GM12875 (cell line): ENCODE data around the gene EPGN.

Source experiments
- H3K4me3 ChIP-seq: one replicate; pipeline ENCODE4 v1.5.1; 2011; ENCODE audit warnings: low read depth, low read length, control low read depth
- TF ChIP-seq, protein P1 (sequence below): IDR thresholded peaks from 2 replicates; pipeline ENCODE4 v1.5.1; 2011; ENCODE audit warnings: low read depth, mild to moderate bottlenecking, control low read depth, inconsistent platforms, low read length, moderate library complexity, borderline replicate concordance; ENCODE audit not compliant: insufficient read depth

The EPGN gene

GRCh38 chr4:74353858-74354257, 45.6 kb downstream of the EPGN start:
- TF ChIP-seq, protein P1, sequence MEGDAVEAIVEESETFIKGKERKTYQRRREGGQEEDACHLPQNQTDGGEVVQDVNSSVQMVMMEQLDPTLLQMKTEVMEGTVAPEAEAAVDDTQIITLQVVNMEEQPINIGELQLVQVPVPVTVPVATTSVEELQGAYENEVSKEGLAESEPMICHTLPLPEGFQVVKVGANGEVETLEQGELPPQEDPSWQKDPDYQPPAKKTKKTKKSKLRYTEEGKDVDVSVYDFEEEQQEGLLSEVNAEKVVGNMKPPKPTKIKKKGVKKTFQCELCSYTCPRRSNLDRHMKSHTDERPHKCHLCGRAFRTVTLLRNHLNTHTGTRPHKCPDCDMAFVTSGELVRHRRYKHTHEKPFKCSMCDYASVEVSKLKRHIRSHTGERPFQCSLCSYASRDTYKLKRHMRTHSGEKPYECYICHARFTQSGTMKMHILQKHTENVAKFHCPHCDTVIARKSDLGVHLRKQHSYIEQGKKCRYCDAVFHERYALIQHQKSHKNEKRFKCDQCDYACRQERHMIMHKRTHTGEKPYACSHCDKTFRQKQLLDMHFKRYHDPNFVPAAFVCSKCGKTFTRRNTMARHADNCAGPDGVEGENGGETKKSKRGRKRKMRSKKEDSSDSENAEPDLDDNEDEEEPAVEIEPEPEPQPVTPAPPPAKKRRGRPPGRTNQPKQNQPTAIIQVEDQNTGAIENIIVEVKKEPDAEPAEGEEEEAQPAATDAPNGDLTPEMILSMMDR = no peak
- H3K4me3 ChIP-seq = no peak overlapping the region

GRCh38 chr4:74357965-74358364, 49.7 kb downstream of the EPGN start:
- H3K4me3 ChIP-seq = no peak overlapping the region
- TF ChIP-seq, protein P1 = no peak

- TF ChIP-seq, protein P1 = no peak
- H3K4me3 ChIP-seq = no peak overlapping the region
Measured at GRCh38 chr4:74361671-74362070, 53.4 kb downstream of the EPGN start.

GRCh38 chr4:74362347-74362746, 54.1 kb downstream of the EPGN start:
- H3K4me3 ChIP-seq = no peak overlapping the region
- TF ChIP-seq, protein P1 = no peak

- H3K4me3 ChIP-seq = no peak overlapping the region
- TF ChIP-seq, protein P1 = no peak
Measured at GRCh38 chr4:74364256-74364651, 56.0 kb downstream of the EPGN start.

DNA sequence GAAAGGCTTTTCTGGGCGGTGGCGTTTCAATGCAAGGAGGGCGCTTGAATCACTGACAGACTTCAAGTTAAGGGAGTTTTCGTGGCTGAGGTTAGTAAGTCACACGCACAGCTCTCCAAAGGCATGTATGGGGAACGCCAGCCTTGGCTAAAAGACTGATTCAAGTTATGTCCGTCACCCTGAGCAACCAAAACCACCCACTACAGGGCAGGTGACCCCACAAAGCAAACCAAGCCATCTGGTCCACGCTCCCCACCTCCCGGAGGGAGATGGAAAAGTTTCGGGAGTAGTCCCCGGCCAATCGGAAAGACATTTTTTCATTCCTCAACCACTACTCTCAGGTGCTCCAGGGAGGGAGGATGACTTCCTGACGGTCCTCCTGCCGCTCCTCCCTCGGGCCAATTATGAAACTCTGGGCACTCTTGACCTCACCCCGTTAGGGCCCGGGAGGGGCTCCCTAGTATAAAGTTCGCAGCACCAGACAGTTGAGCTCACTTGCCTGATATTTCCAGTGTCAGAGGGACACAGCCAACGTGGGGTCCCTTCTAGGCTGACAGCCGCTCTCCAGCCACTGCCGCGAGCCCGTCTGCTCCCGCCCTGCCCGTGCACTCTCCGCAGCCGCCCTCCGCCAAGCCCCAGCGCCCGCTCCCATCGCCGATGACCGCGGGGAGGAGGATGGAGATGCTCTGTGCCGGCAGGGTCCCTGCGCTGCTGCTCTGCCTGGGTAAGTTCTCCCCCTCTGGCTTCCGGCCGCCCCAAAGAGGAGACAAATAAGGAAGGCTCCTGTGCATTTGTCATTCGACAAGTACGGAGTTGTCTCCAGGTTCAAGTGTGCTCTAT, 56.6 kb downstream of the EPGN start, which contains the start of gene EREG:
EREG (plus strand) TSS at position 494 of the 840 bp plus-strand sequence; CDS start at position 658, 164 bp downstream.
- TF ChIP-seq, protein P1 = no peak
- H3K4me3 ChIP-seq = no peak within 1 kb of the TSS

DNA sequence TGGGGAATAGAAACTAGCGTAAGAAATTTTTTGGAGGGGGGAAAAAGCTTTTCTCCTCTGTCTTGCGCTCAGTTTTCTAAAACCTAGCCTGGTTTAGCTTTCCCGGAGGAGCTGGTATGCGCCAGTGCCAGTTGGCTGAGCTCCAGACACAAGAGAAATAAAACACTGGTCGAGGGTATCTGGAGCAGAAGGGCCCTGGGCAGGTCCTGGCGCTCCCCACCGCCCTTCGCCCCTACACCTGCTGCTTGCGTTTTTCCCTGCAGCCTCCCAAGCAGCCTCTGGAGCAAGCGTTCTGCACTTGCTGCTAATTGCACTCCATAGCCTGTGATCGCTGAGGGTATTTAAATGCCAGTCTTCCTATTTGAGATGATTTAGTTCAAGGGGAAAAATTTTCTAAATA, 57.5 kb downstream of the EPGN start:
- H3K4me3 ChIP-seq = no peak overlapping the region

More for the DNA sequence above, 57.5 kb downstream of the EPGN start:
- TF ChIP-seq, protein P1 = no peak
